K562 (cell line): Measurements from ENCODE around the gene COMTD1. TPM values are rescaled to one million over a fixed set of nuclear protein-coding genes. Genes with fewer than 3 reads are reported as not detected.

ENCODE experiments used
- ATF7 ChIP-seq: fragments of 450-650 bp; IDR thresholded peaks from 2 replicates; pipeline ENCODE4 v1.7.1; 2014; ENCODE audit warnings: mild to moderate bottlenecking, moderate library complexity
- CBX8 ChIP-seq: fragments of 200-600 bp; sonication (generic); IDR thresholded peaks from 2 replicates; pipeline ENCODE4 v1.6.1; 2012; ENCODE audit warnings: borderline replicate concordance, mixed run types, low read depth, mild to moderate bottlenecking, moderate library complexity, mixed read lengths, low read length, control low read depth, inconsistent platforms; ENCODE audit not compliant: poor library complexity, severe bottlenecking; ENCODE audit errors: extremely low read depth
- CEBPB ChIP-seq: fragments of 450-650 bp; IDR thresholded peaks from 2 replicates; pipeline ENCODE4 v1.6.1; 2016; ENCODE audit warnings: missing genetic modification characterization, missing compliant biosample characterization
- CEBPG ChIP-seq, 3 experiments: fragments of 200-800 bp in 1 of 3; sonication (Bioruptor generic) in 1 of 3; sonication (generic) in 1 of 3; formaldehyde crosslinking in 1 of 3; IDR thresholded peaks in 2 of 3; conservative IDR thresholded peaks in 1 of 3; 2 replicates each; pipeline versions ENCODE4 v1.6.1 to v1.8.0; 2016 to 2022; ENCODE audit warnings: missing compliant biosample characterization in 2 of 3, missing genetic modification characterization in 2 of 3, mild to moderate bottlenecking in 1 of 3, missing genetic modification reagents in 1 of 3
- CREBBP ChIP-seq: IDR thresholded peaks from one replicate; pipeline ENCODE4 v1.6.1; 2012; ENCODE audit warnings: low read depth, mild to moderate bottlenecking, control low read depth, inconsistent platforms, low read length
- EWSR1 ChIP-seq: fragments of 450-650 bp; IDR thresholded peaks from 2 replicates; pipeline ENCODE4 v1.6.1; 2018; ENCODE audit warnings: borderline replicate concordance, mild to moderate bottlenecking, low read depth, moderate library complexity; ENCODE audit not compliant: partially characterized antibody
- FOS ChIP-seq: IDR thresholded peaks from 3 replicates; pipeline ENCODE4 v1.6.1; 2011; ENCODE audit not compliant: insufficient read length; ENCODE audit errors: extremely low read depth
- FOSL1 ChIP-seq: fragments of 200-800 bp; sonication (Bioruptor generic); conservative IDR thresholded peaks from 2 replicates; pipeline ENCODE4 v1.6.1; 2016; ENCODE audit warnings: missing genetic modification characterization, missing compliant biosample characterization
- GABPA ChIP-seq: fragments of 200-800 bp; sonication (Bioruptor generic); conservative IDR thresholded peaks from 2 replicates; pipeline ENCODE4 v1.6.1; 2016; ENCODE audit warnings: low read depth, missing genetic modification characterization, missing compliant biosample characterization
- HDAC1 ChIP-seq, 2 experiments: fragments of 450-650 bp; IDR thresholded peaks; 2 replicates each; pipeline ENCODE4 v1.6.1; 2016 to 2017; ENCODE audit warnings: inconsistent platforms in 1 of 2, mild to moderate bottlenecking in 1 of 2, moderate library complexity in 1 of 2
- MAFG ChIP-seq: fragments of 450-650 bp; conservative IDR thresholded peaks from 2 replicates; pipeline ENCODE4 v1.6.1; 2016; ENCODE audit warnings: missing genetic modification characterization, missing compliant biosample characterization
- MITF ChIP-seq: IDR thresholded peaks from 2 replicates; pipeline ENCODE4 v1.6.1; 2014; ENCODE audit warnings: antibody characterized with exemption
- MTA1 ChIP-seq: fragments of 450-650 bp; IDR thresholded peaks from 2 replicates; pipeline ENCODE4 v1.6.1; 2017; ENCODE audit warnings: borderline replicate concordance
- NR4A1 ChIP-seq, 2 experiments: fragments of 250-450 bp in 1 of 2; fragments of 450-650 bp in 1 of 2; sonication (Bioruptor Pico) in 1 of 2; IDR thresholded peaks; 2 replicates each; pipeline versions ENCODE4 v1.4.0 to v1.6.1; 2016 to 2020; ENCODE audit warnings: mild to moderate bottlenecking in 2 of 2, missing compliant biosample characterization in 1 of 2, missing genetic modification characterization in 1 of 2, moderate library complexity in 1 of 2
- NRF1 ChIP-seq, 2 experiments: fragments of 450-650 bp; IDR thresholded peaks in 1 of 2; conservative IDR thresholded peaks in 1 of 2; 2 replicates each; pipeline ENCODE4 v1.6.1; 2014; ENCODE audit warnings: mild to moderate bottlenecking in 2 of 2
- PHF8 ChIP-seq: fragments of 200-600 bp; sonication (generic); IDR thresholded peaks from 2 replicates; pipeline ENCODE4 v1.6.1; 2012; ENCODE audit warnings: mixed run types, mild to moderate bottlenecking, inconsistent platforms, low read length, moderate library complexity, borderline replicate concordance
- SRSF1 ChIP-seq: fragments of 200-400 bp; formaldehyde crosslinking; IDR thresholded peaks from 2 replicates; pipeline ENCODE4 v1.6.1; 2017; ENCODE audit warnings: mild to moderate bottlenecking, low read depth, low read length, moderate library complexity
- TCF7 ChIP-seq: sonication (generic); IDR thresholded peaks from 2 replicates; pipeline ENCODE4 v1.6.1; 2016; ENCODE audit warnings: antibody characterized with exemption, borderline replicate concordance
- ZC3H8 ChIP-seq: fragments of 450-650 bp; IDR thresholded peaks from 2 replicates; pipeline ENCODE4 v1.6.1; 2017
- ZNF384 ChIP-seq: IDR thresholded peaks from 2 replicates; pipeline ENCODE4 v1.6.1; 2012; ENCODE audit warnings: low read depth, low read length, improper control_type of control experiment
- polyA plus RNA-seq, 8 experiments: library from polyadenylated mRNA; depleted of rRNA in 4 of 8; stranded (reverse) in 5 of 8; unstranded in 3 of 8; fragments of >200 nt; fragmentation: Nextera tagmentation in 2 of 8; fragmentation: Illumina TruSeq in 1 of 8; extraction: Ambion mirVana in 2 of 8; extraction: Trizol in 1 of 8; gene quantifications; 2 replicates each; pipeline versions ENCODE4 v1.2.1 to v1.2.3, GENCODE V29; 2011 to 2014; ENCODE audit warnings: inconsistent platforms in 1 of 8, missing spikeins in 1 of 8
- total RNA-seq, 7 experiments: library from RNA; depleted of rRNA in 6 of 7; stranded (reverse); fragments of >200 nt in 6 of 7; fragmentation: Illumina TruSeq in 2 of 7; extraction: Trizol in 2 of 7; gene quantifications; 2 replicates each; pipeline versions ENCODE4 v1.2.1 to v1.2.3, GENCODE V29; 2011 to 2021; ENCODE audit warnings: low replicate concordance in 1 of 7
- TF ChIP-seq, protein P1 (sequence below), 2 experiments: fragments of 450-650 bp in 1 of 2; sonication (generic) in 1 of 2; formaldehyde crosslinking in 1 of 2; IDR thresholded peaks in 1 of 2; conservative IDR thresholded peaks in 1 of 2; 2 replicates each; pipeline versions ENCODE4 v1.6.1 to v1.8.1; 2016 to 2023; ENCODE audit warnings: mild to moderate bottlenecking in 2 of 2, moderate library complexity in 2 of 2, inconsistent platforms in 1 of 2, missing genetic modification reagents in 1 of 2
- TF ChIP-seq, protein P2 (sequence below), 3 experiments: IDR thresholded peaks in 2 of 3; conservative IDR thresholded peaks in 1 of 3; 2 replicates each; pipeline ENCODE4 v1.5.1; 2011 to 2012; ENCODE audit warnings: low read length in 3 of 3, mild to moderate bottlenecking in 3 of 3, control low read depth in 2 of 3, improper control_type of control experiment in 1 of 3, inconsistent platforms in 1 of 3, low read depth in 1 of 3, mixed read lengths in 1 of 3, moderate library complexity in 1 of 3; ENCODE audit not compliant: insufficient read depth in 2 of 3

The COMTD1 gene
- total and polyA plus RNA-seq, 9 of the 15 experiments (the other 6 are each of a cell fraction or from before 2014, with no cell fraction given) = 0.41 to 112 (median 13.7) TPM

DNA sequence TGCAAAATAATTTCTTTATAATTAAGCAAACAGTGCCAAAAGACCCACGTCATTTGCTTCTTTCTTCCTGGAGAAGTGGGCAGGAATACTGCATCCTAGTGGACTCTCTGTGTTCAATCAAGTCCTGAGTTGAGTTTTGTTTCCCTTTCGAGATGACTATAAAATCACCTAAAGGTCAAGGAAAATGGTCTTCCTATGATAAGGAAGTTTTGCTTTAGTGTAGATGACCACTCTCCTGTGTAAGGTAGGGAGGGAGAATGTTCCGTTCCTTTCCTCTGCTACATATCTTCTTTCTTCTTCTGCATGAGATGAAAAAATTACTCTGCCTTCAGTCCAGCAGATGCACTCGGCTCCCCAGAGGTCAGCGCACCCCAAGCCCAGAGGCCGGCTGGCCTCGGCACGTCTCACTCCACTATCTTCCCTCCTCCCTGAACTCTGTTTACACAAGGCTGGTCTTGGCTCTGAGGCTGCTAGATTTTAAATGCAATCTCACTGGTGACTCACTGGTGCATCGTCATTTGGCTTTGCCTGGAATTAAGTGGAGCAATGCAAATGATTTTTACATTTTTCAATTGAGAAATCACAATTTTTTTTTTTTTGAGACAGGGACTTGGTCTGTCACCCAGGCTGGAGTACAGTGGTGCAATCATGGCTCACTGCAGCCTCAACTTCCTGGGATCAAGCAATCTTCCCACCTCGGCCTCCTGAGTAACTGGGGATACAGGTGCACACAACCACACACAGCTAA lies 43.8 kb downstream of the COMTD1 start (continued):
- TF ChIP-seq ZNF384 (peak; percentile 65; the same call in 1 of the 2 replicates), NRF1 (conservative IDR thresholded peaks at IDR 0.05 in 1 of 2, IDR thresholded peaks at IDR 0.05 in 1 of 2) (peak; percentile 40 to 49; a peak in 3 of 4 replicates), FOS (peak; percentile 72), CEBPG (CRISPR knock-in tag; IDR thresholded peaks at IDR 0.05) (0 out of 2 replicates have a peak, but pooled peaks have one; percentile 20), CEBPG (tag; conservative IDR thresholded peaks at IDR 0.05 in 1 of 2, IDR thresholded peaks at IDR 0.05 in 1 of 2) (peak; percentile 57 to 86; a peak in 3 of 4 replicates), ZC3H8 (no peak), MITF (no peak), HDAC1 (IDR thresholded peaks at IDR 0.05) (peak in 1 of 2 experiments; percentile 97; a peak in 2 of 4 replicates), CREBBP (no peak), TCF7 (no peak), CBX8 (no peak), MTA1 (peak; percentile 64; the same call in 1 of the 2 replicates), MAFG (peak; percentile 84), CEBPB (peak; percentile 91), NR4A1 (CRISPR knock-in tag; IDR thresholded peaks at IDR 0.05) (no peak), NR4A1 (tag; IDR thresholded peaks at IDR 0.05) (no peak), EWSR1 (no peak), PHF8 (no peak; the same call in 1 of the 2 replicates), FOSL1 (tag) (peak; percentile 98), ATF7 (peak; percentile 84), SRSF1 (no peak), GABPA (tag) (no peak; the same call in 1 of the 2 replicates)
- TF ChIP-seq, protein P1, sequence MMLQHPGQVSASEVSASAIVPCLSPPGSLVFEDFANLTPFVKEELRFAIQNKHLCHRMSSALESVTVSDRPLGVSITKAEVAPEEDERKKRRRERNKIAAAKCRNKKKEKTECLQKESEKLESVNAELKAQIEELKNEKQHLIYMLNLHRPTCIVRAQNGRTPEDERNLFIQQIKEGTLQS (IDR thresholded peaks at IDR 0.05) = peak; percentile 97
- TF ChIP-seq, protein P1 (CRISPR knock-in tag; conservative IDR thresholded peaks at IDR 0.05) = peak; percentile 86
- TF ChIP-seq, protein P2, sequence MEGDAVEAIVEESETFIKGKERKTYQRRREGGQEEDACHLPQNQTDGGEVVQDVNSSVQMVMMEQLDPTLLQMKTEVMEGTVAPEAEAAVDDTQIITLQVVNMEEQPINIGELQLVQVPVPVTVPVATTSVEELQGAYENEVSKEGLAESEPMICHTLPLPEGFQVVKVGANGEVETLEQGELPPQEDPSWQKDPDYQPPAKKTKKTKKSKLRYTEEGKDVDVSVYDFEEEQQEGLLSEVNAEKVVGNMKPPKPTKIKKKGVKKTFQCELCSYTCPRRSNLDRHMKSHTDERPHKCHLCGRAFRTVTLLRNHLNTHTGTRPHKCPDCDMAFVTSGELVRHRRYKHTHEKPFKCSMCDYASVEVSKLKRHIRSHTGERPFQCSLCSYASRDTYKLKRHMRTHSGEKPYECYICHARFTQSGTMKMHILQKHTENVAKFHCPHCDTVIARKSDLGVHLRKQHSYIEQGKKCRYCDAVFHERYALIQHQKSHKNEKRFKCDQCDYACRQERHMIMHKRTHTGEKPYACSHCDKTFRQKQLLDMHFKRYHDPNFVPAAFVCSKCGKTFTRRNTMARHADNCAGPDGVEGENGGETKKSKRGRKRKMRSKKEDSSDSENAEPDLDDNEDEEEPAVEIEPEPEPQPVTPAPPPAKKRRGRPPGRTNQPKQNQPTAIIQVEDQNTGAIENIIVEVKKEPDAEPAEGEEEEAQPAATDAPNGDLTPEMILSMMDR (IDR thresholded peaks at IDR 0.05 in 2 of 3, conservative IDR thresholded peaks at IDR 0.05 in 1 of 3; ENCODE audit: insufficient read depth in 2 of 3, low read depth in 1 of 3, low read length in 3 of 3) = peak in 2 of 3 experiments; percentile 9 to 19; a peak in 1 of 6 replicates
